ENCODE measurements around the gene KCNK3.

Gene KCNK3

GRCh38 chr2:26687801-26688200, 4.7 kb upstream of the KCNK3 start:
- no peak for DNase-seq (ENCODE audit: low read depth, low spot score)

DNA sequence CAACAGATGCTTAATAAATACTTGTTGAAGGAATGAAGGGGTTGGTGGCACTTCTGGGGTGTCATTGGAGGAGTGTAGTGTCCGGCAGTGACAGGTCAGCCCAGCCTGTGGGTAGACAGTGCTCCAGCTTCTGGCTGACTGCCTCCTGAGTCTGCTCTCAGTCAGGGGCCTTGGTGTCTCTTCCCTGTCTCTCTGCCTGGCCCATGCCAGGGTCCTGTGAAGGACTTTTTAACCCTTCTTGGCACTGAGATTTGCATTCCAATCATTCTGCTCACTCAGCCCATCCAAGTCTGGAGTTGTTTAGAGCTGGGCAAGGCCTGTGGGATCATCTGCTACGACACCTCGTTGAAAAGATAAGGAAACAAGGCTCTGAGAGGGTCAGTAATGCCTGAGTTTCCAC, 1.4 kb upstream of the KCNK3 start:
- no peak for DNase-seq (ENCODE audit: low read depth, low spot score)

- no peak for DNase-seq (ENCODE audit: low read depth, low spot score)
Observed at GRCh38 chr2:26691881-26692278, 642 bp upstream of the KCNK3 start.

DNA sequence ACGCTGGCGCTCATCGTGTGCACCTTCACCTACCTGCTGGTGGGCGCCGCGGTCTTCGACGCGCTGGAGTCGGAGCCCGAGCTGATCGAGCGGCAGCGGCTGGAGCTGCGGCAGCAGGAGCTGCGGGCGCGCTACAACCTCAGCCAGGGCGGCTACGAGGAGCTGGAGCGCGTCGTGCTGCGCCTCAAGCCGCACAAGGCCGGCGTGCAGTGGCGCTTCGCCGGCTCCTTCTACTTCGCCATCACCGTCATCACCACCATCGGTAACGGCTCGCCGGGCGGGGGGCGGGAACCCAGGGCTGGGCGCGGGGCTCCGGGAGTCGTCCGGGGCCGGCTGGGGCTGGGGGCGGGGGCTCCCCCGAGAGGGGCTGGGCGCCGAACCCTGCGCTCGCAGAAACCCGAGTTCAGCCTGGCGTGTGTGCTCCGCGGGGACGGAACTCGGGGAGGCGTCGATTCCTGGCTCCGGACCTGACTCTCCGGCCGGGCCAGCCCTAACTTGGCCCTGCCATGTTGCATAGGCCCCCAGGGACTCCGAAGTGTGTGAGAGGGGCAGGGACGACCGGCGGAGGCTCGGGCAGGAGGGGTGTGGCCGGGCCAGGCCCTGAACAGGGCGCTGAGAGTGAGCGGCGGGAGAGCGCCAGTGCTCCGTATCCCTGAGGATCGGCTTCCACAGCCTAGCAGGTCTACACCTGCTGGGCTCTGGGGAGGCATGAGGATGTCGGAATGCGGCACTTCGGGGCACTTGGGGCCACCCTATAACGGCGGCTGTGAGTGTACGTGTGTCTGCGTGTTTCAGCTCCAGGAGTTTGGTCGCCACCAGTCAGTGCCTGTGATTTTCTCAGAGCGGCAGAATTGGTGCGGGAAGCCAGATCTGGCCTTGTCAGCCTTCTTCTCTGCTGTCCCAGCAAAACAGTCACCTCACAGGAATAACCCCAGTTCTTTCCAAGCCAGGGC, 651 bp downstream of the KCNK3 start:
- DNase-seq (ENCODE audit: low read depth, low spot score) = no peak

DNA sequence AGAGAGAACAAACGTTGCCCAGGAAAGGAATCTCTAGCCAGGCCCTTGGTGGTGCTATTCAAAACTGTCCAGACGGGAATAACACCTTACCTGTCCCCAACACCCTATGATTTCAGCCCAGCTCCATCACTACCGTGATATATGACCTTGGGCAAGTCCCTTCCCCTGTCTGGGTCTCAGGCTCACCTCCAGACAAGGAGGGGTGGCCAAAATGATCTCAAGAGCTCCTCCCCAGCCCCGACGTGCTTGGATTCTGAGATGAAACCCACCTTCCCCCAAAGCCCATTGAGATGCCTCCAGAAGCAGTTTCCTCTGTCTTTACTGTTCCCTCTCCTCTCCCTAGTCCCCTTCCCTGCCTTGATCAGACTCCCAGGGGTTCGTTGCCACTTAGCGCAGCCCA, 1.5 kb downstream of the KCNK3 start:
- no peak for DNase-seq (ENCODE audit: low read depth, low spot score)

DNA sequence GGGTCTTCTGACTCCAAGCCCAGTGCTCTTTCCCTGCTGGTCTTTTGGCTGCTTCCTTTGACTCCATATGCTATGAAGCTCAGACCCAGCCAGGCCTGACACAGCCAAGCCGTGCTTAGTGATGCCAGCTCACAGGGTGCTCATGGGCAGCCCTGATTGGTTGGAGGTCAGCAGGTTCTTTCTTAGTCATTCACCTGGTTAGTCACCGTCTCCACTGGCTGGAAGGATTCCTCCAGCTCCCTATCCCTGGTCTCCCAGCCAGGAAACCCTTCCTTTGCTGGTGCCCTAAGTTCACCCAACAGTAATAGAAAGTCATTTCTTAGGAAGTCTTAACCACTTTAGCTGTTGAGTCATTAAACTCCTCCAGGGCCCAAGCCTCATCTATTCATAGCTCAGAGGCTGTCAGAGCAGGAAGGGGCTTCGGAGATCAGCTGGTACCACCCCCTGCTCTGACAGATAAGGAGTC, 3.9 kb downstream of the KCNK3 start:
- DNase-seq (ENCODE audit: low read depth, low spot score) = no peak

DNA sequence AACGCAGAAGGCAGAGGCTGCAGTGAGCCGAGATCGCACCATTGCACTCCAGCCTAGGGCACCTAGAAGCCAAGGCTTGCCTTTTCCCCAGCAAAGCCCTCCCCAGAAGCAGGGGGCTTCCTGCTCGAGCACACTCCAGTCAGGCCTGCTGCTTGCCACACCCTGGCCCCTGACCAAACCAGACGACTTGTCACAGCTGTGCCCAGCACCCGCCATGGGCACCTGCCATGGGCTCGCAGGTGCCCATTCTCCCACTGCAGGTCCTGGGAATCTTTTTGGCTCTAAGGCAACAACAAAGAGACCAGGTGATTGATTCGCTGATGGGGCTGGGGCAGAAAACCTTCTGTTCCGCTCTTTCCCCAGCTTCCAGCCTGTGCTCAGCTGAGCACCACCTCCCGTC, 4.9 kb downstream of the KCNK3 start:
- no peak for DNase-seq (ENCODE audit: low read depth, low spot score)

- DNase-seq (ENCODE audit: low read depth, low spot score) = no peak
Observed at GRCh38 chr2:26699295-26699694, 6.8 kb downstream of the KCNK3 start.

DNA sequence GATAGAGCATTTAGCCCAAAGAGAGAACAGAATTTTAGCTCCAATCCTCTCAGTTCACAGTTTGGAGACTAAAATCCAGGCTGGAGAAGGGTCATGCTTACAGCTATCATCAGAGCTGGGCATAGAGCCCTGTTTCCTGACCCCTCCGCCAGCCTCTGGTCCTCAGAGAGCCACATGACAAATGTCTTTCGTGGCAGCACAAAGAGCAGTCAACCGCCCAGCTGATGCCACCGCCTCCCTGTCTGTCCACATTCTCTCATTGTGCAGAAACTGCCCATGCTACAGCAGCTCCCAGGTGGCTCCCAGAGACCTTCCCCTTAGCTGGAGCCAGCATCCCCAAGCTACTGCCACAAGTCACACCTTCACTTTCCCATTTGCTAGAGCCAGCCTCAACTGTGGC, 7.6 kb downstream of the KCNK3 start:
- DNase-seq (ENCODE audit: low read depth, low spot score) = no peak

GRCh38 chr2:26701596-26701995, 9.1 kb downstream of the KCNK3 start:
- DNase-seq (ENCODE audit: low read depth, low spot score) = no peak

GRCh38 chr2:26702025-26702424, 9.5 kb downstream of the KCNK3 start:
- DNase-seq (ENCODE audit: low read depth, low spot score) = no peak

DNA sequence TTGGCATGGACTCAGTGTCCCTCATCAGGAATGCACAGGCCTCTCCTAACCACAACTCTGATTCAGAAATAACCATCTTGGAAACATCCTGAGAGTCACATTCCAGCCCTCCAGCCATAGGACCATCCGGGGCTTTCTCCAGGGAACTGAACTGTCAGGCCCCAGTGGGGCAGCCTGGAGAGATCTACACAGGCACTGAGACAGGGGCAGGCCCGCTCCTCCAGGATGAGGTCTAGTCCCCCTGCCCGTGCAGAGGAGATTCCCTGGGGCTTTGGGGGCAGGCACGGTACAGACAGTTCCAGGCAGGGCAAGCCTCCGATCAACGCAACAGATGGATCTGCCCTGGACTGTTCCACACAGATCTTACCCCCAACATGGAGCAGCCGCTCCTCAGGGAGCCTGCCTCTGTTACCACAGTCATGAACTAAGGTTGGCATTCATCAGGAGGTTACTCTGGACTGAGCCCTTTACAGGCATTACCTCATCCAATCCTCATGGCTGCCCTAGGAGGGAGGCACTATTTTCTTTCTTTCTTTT, 12.0 kb downstream of the KCNK3 start:
- DNase-seq (ENCODE audit: low read depth, low spot score) = no peak

- DNase-seq (ENCODE audit: low read depth, low spot score) = no peak
Observed at GRCh38 chr2:26705126-26705525, 12.6 kb downstream of the KCNK3 start.

GRCh38 chr2:26706093-26706492, 13.6 kb downstream of the KCNK3 start:
- no peak for DNase-seq (ENCODE audit: low read depth, low spot score)

- no peak for DNase-seq (ENCODE audit: low read depth, low spot score)
Observed at GRCh38 chr2:26706616-26707473, 14.3 kb downstream of the KCNK3 start.

DNA sequence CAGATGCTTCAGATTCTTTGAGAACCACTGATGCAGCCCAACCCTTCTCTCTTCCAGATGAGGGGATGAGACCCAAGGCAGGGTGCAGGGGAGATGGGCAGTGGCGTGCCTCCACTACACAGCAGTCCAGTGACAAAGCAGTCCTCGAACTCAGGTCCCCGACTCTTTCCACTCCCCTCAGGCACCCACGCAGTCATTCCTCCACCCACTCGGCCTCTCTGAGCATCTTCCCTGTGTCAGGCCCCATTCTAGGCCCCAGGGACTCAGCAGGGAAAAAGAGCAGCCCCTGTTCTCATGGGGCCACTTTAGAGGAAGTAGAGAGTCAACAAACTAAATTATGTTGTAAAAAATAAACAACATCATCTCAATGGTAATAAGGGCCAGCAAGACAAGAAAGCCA, 15.2 kb downstream of the KCNK3 start:
- DNase-seq (ENCODE audit: low read depth, low spot score) = no peak

DNA sequence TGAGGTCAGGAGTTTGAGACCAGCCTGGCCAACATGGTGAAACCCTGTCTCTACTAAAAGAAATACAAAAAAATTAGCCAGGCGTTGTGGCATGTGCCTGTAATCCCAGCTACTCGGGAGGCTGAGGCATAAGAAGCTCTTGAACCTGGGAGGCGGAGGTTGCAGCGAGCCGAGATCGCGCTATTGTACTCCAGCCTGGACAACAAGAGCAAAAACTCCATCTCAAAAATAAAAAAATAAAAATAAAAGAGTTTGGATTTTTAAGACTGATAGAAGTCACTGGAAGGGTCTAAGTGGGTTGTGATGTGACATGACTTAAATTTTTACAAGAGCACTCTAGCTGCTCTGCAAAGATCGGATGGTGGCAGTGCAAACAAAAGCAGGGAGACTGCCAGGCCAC, 15.9 kb downstream of the KCNK3 start:
- DNase-seq (ENCODE audit: low read depth, low spot score) = no peak

DNA sequence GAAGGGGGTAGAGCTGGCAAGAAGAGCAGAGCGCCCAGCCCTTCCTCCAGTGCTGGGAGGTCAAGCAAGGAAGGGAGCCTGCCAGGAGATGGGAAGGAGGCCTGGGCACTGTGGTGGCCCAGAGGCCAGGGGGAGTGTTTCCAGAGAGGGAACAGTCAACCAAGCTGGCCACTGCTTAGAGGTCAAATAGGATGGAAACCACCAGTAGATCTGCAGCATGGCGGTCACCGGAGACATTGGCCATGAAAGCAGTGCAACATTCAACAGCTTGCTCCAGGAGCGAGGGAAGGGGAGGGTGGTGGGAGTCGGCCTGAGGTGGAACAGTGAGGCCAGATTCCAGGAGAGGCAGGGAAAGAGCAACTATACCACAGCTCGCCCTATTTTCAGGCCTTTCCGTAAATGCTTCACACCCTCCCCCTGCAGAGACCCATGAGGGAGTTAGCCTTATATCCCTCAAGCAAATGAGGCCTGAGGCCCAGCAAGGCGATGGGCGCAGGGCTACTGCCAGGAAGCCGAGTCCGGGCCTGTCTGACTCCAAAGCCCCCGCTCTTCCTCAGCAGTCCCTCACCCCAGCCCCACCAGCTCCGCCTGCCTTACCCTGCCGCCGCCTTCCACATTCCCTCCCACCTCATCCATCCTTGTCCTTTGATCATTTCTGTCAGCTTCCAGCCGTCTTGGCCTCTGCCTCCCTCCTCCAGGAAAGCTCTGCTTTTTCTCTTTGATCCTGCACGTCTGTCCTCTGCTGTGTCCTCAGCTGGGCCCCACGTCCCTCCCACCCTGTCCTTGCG, 17.0 kb downstream of the KCNK3 start:
- DNase-seq (ENCODE audit: low read depth, low spot score) = no peak

DNA sequence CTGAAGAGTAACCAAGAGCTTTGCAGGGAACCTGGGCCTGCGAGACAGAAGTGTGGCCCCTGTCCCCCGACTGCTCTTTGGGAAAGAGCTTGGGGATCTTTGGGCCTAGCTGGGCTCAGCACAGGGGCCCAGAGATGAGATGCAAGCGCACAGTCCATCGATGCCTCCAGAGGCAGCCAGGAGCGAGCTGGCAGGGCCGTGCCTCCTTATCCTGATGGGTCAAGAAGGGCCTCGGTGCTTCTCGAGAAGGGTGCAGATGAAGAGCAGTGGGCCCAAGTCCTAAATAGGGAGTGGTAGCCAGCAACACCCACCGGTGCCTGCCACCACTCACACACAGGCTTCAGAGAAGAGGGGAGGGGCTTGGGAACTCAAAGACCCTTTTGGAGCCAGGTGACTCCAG, 17.6 kb downstream of the KCNK3 start:
- no peak for DNase-seq (ENCODE audit: low read depth, low spot score)

DNA sequence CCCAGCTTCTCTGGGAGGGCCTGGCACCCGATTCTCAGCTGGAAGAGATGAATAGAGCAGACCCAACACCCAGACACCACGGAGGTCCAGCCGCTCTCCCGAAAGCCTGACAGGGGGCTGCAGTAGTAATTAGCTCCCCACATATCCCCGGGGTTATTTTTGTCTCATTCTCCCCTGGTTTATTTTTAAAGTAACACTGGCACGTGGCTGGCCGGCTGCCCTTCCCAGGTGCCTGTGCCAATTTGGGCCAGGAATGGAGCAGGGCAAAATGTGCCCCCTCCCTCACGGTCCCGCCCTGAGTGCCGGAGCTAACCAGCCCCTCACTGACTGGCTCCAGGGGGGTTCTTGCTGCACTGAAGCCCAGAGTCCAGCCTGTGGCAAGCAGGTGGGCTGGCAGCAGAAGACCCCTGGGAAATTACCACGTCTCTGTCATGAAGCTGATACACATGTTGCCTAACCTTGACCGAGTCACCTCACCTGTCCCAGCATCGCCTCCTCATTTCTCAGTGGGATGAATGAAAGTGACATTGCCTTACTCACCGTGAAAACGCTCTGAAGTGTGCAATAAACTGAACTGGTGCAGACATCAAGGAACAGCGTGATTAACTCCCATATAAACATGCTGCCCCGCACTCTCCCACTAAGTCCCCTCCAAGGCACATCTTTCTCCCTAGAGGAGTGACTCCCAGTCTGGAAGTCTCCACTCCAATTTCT, 18.4 kb downstream of the KCNK3 start:
- DNase-seq (ENCODE audit: low read depth, low spot score) = no peak
